ENCODE measurements around the gene ITPR1.

ITPR1 gene

GRCh38 chr3:4532535-4533112 is 39.5 kb downstream of the ITPR1 start:
- no peak for DNase-seq (ENCODE audit: low read depth)
- H3K4me3 ChIP-seq (ENCODE audit: low read depth, low read length), result no peak overlapping the region
- no peak for TF ChIP-seq MAX (IDR thresholded peaks at IDR 0.05; ENCODE audit: low read depth, low read length)

GRCh38 chr3:4533489-4534443 is 40.6 kb downstream of the ITPR1 start:
- peak; percentile 80 for DNase-seq (ENCODE audit: low read depth)
- no peak overlapping the region for H3K4me3 ChIP-seq (ENCODE audit: low read depth, low read length)
- TF ChIP-seq MAX (IDR thresholded peaks at IDR 0.05; ENCODE audit: low read depth, low read length) (no peak), POLR2A (IDR thresholded peaks at IDR 0.05; ENCODE audit: extremely low read depth, insufficient read length) (no peak), CTCF (IDR thresholded peaks at IDR 0.05; ENCODE audit: low read depth, low read length) (peak; percentile 27), MYC (IDR thresholded peaks at IDR 0.05; ENCODE audit: low read depth, low read length) (no peak; the same call in 1 of the 2 replicates)

GRCh38 chr3:4534906-4535305 is 41.8 kb downstream of the ITPR1 start:
- no peak overlapping the region for H3K4me3 ChIP-seq (ENCODE audit: low read depth, low read length)
- TF ChIP-seq CTCF (IDR thresholded peaks at IDR 0.05; ENCODE audit: low read depth, low read length) (no peak), MYC (IDR thresholded peaks at IDR 0.05; ENCODE audit: low read depth, low read length) (no peak), POLR2A (IDR thresholded peaks at IDR 0.05; ENCODE audit: extremely low read depth, insufficient read length) (no peak), MAX (IDR thresholded peaks at IDR 0.05; ENCODE audit: low read depth, low read length) (no peak)
- DNase-seq (ENCODE audit: low read depth), result no peak

GRCh38 chr3:4536260-4536659 is 43.1 kb downstream of the ITPR1 start:
- TF ChIP-seq CTCF (IDR thresholded peaks at IDR 0.05; ENCODE audit: low read depth, low read length) (no peak), MAX (IDR thresholded peaks at IDR 0.05; ENCODE audit: low read depth, low read length) (no peak), MYC (IDR thresholded peaks at IDR 0.05; ENCODE audit: low read depth, low read length) (no peak), POLR2A (IDR thresholded peaks at IDR 0.05; ENCODE audit: extremely low read depth, insufficient read length) (no peak)
- DNase-seq (ENCODE audit: low read depth), result no peak
- H3K4me3 ChIP-seq (ENCODE audit: low read depth, low read length), result no peak overlapping the region

- no peak overlapping the region for H3K4me3 ChIP-seq (ENCODE audit: low read depth, low read length)
- no peak for DNase-seq (ENCODE audit: low read depth)
- TF ChIP-seq CTCF (IDR thresholded peaks at IDR 0.05; ENCODE audit: low read depth, low read length) (no peak), MYC (IDR thresholded peaks at IDR 0.05; ENCODE audit: low read depth, low read length) (no peak), POLR2A (IDR thresholded peaks at IDR 0.05; ENCODE audit: extremely low read depth, insufficient read length) (no peak), MAX (IDR thresholded peaks at IDR 0.05; ENCODE audit: low read depth, low read length) (no peak)
Observed at GRCh38 chr3:4540267-4540666, 47.1 kb downstream of the ITPR1 start.

GRCh38 chr3:4543110-4543509 is 50.0 kb downstream of the ITPR1 start:
- no peak for DNase-seq (ENCODE audit: low read depth)
- H3K4me3 ChIP-seq (ENCODE audit: low read depth, low read length), result no peak overlapping the region
- TF ChIP-seq CTCF (IDR thresholded peaks at IDR 0.05; ENCODE audit: low read depth, low read length) (no peak), MYC (IDR thresholded peaks at IDR 0.05; ENCODE audit: low read depth, low read length) (no peak), POLR2A (IDR thresholded peaks at IDR 0.05; ENCODE audit: extremely low read depth, insufficient read length) (no peak), MAX (IDR thresholded peaks at IDR 0.05; ENCODE audit: low read depth, low read length) (no peak)

Measured in NB4 (cell line).